Suprapubic skin (tissue), 4 donors: ENCODE data around the gene ZNF207.

ENCODE experiments used
- EP300 ChIP-seq: sonication (generic); formaldehyde crosslinking; IDR thresholded peaks from one replicate; pipeline ENCODE4 v1.6.1; 2017; ENCODE audit warnings: antibody characterized with exemption
- POLR2AphosphoS5 ChIP-seq, 3 donors: sonication (generic); formaldehyde crosslinking; IDR thresholded peaks; one replicate each; pipeline ENCODE4 v1.6.1; 2017; ENCODE audit warnings: antibody characterized with exemption in 3 of 3
- TF ChIP-seq, protein P1 (sequence below), 2 donors: fragments of 200-600 bp in 1 of 2; fragments of 450-650 bp in 1 of 2; sonication (generic) in 1 of 2; IDR thresholded peaks; one replicate each; pipeline ENCODE4 v1.5.1; 2016 to 2019; ENCODE audit warnings: antibody characterized with exemption in 2 of 2, mild to moderate bottlenecking in 1 of 2, moderate library complexity in 1 of 2

DNA sequence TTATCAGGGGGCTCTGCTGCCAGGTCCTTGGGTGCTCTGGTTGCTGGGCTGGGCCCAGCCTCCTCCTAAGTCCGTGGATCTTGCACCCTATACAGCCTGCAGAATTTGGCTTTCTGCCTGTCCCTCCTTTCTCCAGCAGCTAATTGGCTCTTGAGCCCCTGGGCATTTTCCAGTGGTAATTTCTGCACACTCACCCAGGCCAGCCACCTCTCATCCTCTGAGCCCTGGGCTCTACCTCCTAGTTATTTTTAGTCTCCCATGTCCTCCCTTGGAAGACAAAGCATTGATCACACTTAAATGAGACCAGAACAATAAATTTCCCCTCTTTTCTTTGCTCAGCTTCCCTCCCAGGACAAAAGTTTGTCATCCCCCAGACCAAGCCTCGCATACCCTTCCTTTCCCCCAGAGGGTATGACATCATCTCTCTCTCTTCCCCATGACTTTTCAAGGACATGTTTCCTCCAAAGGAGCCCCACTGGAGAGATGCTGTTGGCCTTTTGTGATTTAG is 46.1 kb upstream of the ZNF207 start:
- TF ChIP-seq POLR2AphosphoS5 (IDR thresholded peaks at IDR 0.05) (no peak), EP300 (no peak)
- TF ChIP-seq, protein P1, sequence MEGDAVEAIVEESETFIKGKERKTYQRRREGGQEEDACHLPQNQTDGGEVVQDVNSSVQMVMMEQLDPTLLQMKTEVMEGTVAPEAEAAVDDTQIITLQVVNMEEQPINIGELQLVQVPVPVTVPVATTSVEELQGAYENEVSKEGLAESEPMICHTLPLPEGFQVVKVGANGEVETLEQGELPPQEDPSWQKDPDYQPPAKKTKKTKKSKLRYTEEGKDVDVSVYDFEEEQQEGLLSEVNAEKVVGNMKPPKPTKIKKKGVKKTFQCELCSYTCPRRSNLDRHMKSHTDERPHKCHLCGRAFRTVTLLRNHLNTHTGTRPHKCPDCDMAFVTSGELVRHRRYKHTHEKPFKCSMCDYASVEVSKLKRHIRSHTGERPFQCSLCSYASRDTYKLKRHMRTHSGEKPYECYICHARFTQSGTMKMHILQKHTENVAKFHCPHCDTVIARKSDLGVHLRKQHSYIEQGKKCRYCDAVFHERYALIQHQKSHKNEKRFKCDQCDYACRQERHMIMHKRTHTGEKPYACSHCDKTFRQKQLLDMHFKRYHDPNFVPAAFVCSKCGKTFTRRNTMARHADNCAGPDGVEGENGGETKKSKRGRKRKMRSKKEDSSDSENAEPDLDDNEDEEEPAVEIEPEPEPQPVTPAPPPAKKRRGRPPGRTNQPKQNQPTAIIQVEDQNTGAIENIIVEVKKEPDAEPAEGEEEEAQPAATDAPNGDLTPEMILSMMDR (IDR thresholded peaks at IDR 0.05) = no peak
